WTC11 (cell line): ENCODE results near the gene PLPP1. TPM values are rescaled to one million over a fixed set of nuclear protein-coding genes. Genes with fewer than 3 reads are reported as not detected.

Source experiments
- ATAC-seq: fragments of 200-7000 bp; cut with Tn5 transposase; 2 replicates; pipeline ENCODE4 v1.10.0; 2021; ENCODE audit warnings: mild to moderate bottlenecking, moderate library complexity
- CTCF ChIA-PET: fragments of 300-600 bp; sonication (Branson Sonifier 250); formaldehyde crosslinking; loops from one replicate; lab custom pipeline; 2021; ENCODE audit warnings: antibody characterized with exemption; lab: Charles Lee
- POLR2A ChIA-PET: fragments of 350-600 bp; sonication (Branson Sonifier 250); formaldehyde crosslinking; loops from one replicate; lab custom pipeline; 2021; ENCODE audit warnings: antibody characterized with exemption; lab: Charles Lee
- DNase-seq: peaks from one replicate; pipeline ENCODE4 v3.0.0; 2021; ENCODE audit warnings: low spot score
- H3K27ac Mint-ChIP-seq: 2 replicates; pipeline ENCODE4 v1.8.0; 2021; ENCODE audit warnings: mixed read lengths
- H3K27me3 Mint-ChIP-seq: 2 replicates; pipeline ENCODE4 v1.8.0; 2021; ENCODE audit warnings: low read depth, mild to moderate bottlenecking, moderate library complexity, mixed read lengths
- H3K36me3 Mint-ChIP-seq: 2 replicates; pipeline ENCODE4 v1.8.0; 2021; ENCODE audit warnings: mixed read lengths
- H3K4me1 Mint-ChIP-seq: 2 replicates; pipeline ENCODE4 v1.8.0; 2022; ENCODE audit warnings: mixed read lengths
- H3K4me3 Mint-ChIP-seq: 2 replicates; pipeline ENCODE4 v1.8.0; 2021; ENCODE audit warnings: mild to moderate bottlenecking, moderate library complexity, mixed read lengths
- H3K9me3 Mint-ChIP-seq: 2 replicates; pipeline ENCODE4 v1.8.0; 2021; ENCODE audit warnings: mixed read lengths
- AR ChIP-seq: fragments of 250-450 bp; sonication (Bioruptor Pico); IDR thresholded peaks from 2 replicates; pipeline ENCODE4 v1.9.0; 2021; ENCODE audit warnings: mild to moderate bottlenecking
- CBFB ChIP-seq: sonication (generic); formaldehyde crosslinking; IDR thresholded peaks from 2 replicates; pipeline ENCODE4 v1.8.1; 2022; ENCODE audit warnings: mild to moderate bottlenecking, low read depth, missing genetic modification reagents
- CDX4 ChIP-seq: fragments of 250-450 bp; sonication (Bioruptor Pico); IDR thresholded peaks from 2 replicates; pipeline ENCODE4 v1.9.0; 2021; ENCODE audit warnings: moderate library complexity, mild to moderate bottlenecking, inconsistent platforms, borderline replicate concordance
- CTCF ChIP-seq: fragments of 200-600 bp; IDR thresholded peaks from 2 replicates; pipeline ENCODE4 v1.8.0; 2022; ENCODE audit warnings: antibody characterized with exemption
- E2F5 ChIP-seq: sonication (generic); formaldehyde crosslinking; IDR thresholded peaks from 2 replicates; pipeline ENCODE4 v1.8.1; 2022; ENCODE audit warnings: mild to moderate bottlenecking, moderate library complexity, missing genetic modification reagents
- ELF4 ChIP-seq: sonication (generic); formaldehyde crosslinking; IDR thresholded peaks from 2 replicates; pipeline ENCODE4 v1.8.1; 2022; ENCODE audit warnings: low read depth, mild to moderate bottlenecking, moderate library complexity, missing genetic modification reagents
- FOXP1 ChIP-seq: sonication (generic); formaldehyde crosslinking; IDR thresholded peaks from 2 replicates; pipeline ENCODE4 v1.8.0; 2022; ENCODE audit warnings: missing genetic modification reagents, mild to moderate bottlenecking, moderate library complexity, borderline replicate concordance
- FOXP4 ChIP-seq: sonication (generic); formaldehyde crosslinking; IDR thresholded peaks from 2 replicates; pipeline ENCODE4 v1.8.0; 2022; ENCODE audit warnings: mild to moderate bottlenecking, missing genetic modification reagents
- GRHL2 ChIP-seq: fragments of 250-450 bp; sonication (Bioruptor Pico); IDR thresholded peaks from 2 replicates; pipeline ENCODE4 v1.8.0; 2022; ENCODE audit warnings: mild to moderate bottlenecking, moderate library complexity; ENCODE audit not compliant: insufficient replicate concordance, severe bottlenecking
- MLX ChIP-seq: sonication (generic); formaldehyde crosslinking; IDR thresholded peaks from 2 replicates; pipeline ENCODE4 v1.8.1; 2023; ENCODE audit warnings: mild to moderate bottlenecking, missing genetic modification reagents, moderate library complexity
- NFATC4 ChIP-seq: fragments of 250-450 bp; sonication (Bioruptor Pico); IDR thresholded peaks from 2 replicates; pipeline ENCODE4 v1.9.0; 2021; ENCODE audit warnings: mild to moderate bottlenecking
- OVOL2 ChIP-seq: fragments of 250-450 bp; sonication (Bioruptor Pico); IDR thresholded peaks from 2 replicates; pipeline ENCODE4 v1.9.0; 2021; ENCODE audit warnings: mild to moderate bottlenecking, borderline replicate concordance
- TEAD1 ChIP-seq: sonication (generic); formaldehyde crosslinking; IDR thresholded peaks from 2 replicates; pipeline ENCODE4 v1.8.0; 2022; ENCODE audit warnings: mild to moderate bottlenecking, missing genetic modification reagents
- TEAD4 ChIP-seq: sonication (generic); formaldehyde crosslinking; IDR thresholded peaks from 2 replicates; pipeline ENCODE4 v1.8.0; 2022; ENCODE audit warnings: mild to moderate bottlenecking, missing genetic modification reagents
- USF1 ChIP-seq: sonication (generic); formaldehyde crosslinking; IDR thresholded peaks from 2 replicates; pipeline ENCODE4 v1.8.0; 2022; ENCODE audit warnings: mild to moderate bottlenecking, missing genetic modification reagents
- ZNF232 ChIP-seq: sonication (generic); formaldehyde crosslinking; IDR thresholded peaks from 2 replicates; pipeline ENCODE4 v1.8.0; 2022; ENCODE audit warnings: mild to moderate bottlenecking, missing genetic modification reagents
- ZNF317 ChIP-seq: sonication (generic); formaldehyde crosslinking; IDR thresholded peaks from 2 replicates; pipeline ENCODE4 v1.8.1; 2023; ENCODE audit warnings: low read depth, mild to moderate bottlenecking, moderate library complexity, missing genetic modification reagents, borderline replicate concordance
- ZNF423 ChIP-seq: fragments of 250-450 bp; sonication (Bioruptor Pico); IDR thresholded peaks from 2 replicates; pipeline ENCODE4 v2.1.2; 2022; ENCODE audit warnings: mild to moderate bottlenecking, moderate library complexity
- ZNF512 ChIP-seq: sonication (generic); formaldehyde crosslinking; IDR thresholded peaks from 2 replicates; pipeline ENCODE4 v1.8.1; 2022; ENCODE audit warnings: missing genetic modification reagents, borderline replicate concordance
- ZNF671 ChIP-seq: fragments of 250-450 bp; sonication (Bioruptor Pico); IDR thresholded peaks from 2 replicates; pipeline ENCODE4 v1.8.0; 2021; ENCODE audit warnings: mild to moderate bottlenecking
- total RNA-seq: library from RNA; stranded (reverse); gene quantifications from 3 replicates; pipeline ENCODE4 v1.2.3, GENCODE V29; 2021

Gene PLPP1
- total RNA-seq, 1 experiment from 2014 or later: 43.2 TPM

- no peaks in the 10 kb centered on the region for H3K36me3 Mint-ChIP-seq
- no peaks in the 10 kb centered on the region for H3K27me3 Mint-ChIP-seq
- ChIA-PET CTCF (interaction anchor here (0.6 kb wide), 1 partner anchor 35 kb away, joined by 3 read pairs; no protein-coding TSS in a partner anchor), POLR2A (no interaction called here)
- peak; percentile 55 for ATAC-seq
- H3K4me3 Mint-ChIP-seq: no peak overlapping the region
- no peak for DNase-seq
- TF ChIP-seq ZNF423 (CRISPR knock-in tag): no peak
- TF ChIP-seq ZNF512 (CRISPR knock-in tag): no peak
- no peak for TF ChIP-seq ZNF317 (CRISPR knock-in tag)
- no peak for TF ChIP-seq USF1 (CRISPR knock-in tag)
- TF ChIP-seq E2F5 (CRISPR knock-in tag): no peak
- no peak for TF ChIP-seq FOXP4 (CRISPR knock-in tag)
- no peak for TF ChIP-seq ZNF671 (CRISPR knock-in tag)
- TF ChIP-seq TEAD1 (CRISPR knock-in tag): no peak
- TF ChIP-seq CDX4 (CRISPR knock-in tag): no peak
- TF ChIP-seq FOXP1 (CRISPR knock-in tag): no peak
- no peak for TF ChIP-seq ELF4 (CRISPR knock-in tag)
- TF ChIP-seq GRHL2: no peak
- TF ChIP-seq CBFB (CRISPR knock-in tag): no peak
- TF ChIP-seq TEAD4 (CRISPR knock-in tag): no peak
- TF ChIP-seq ZNF232 (CRISPR knock-in tag): no peak
- no peak for TF ChIP-seq AR (CRISPR knock-in tag)
- TF ChIP-seq OVOL2 (CRISPR knock-in tag): no peak
- TF ChIP-seq NFATC4 (CRISPR knock-in tag): no peak
- TF ChIP-seq CTCF: no peak
- no peak for TF ChIP-seq MLX (CRISPR knock-in tag)
- no peaks in the 10 kb centered on the region for H3K9me3 Mint-ChIP-seq
- H3K27ac Mint-ChIP-seq: no peak overlapping the region
- peaks cover 20% of the 10 kb centered on the region for H3K4me1 Mint-ChIP-seq
These were observed 12.2 kb upstream of the PLPP1 start for GRCh38 chr5:55546947-55547346.
